Natural killer cell (primary cell): Measurements from ENCODE around the gene ADPRM. TPM values are rescaled to one million over a fixed set of nuclear protein-coding genes. Genes with fewer than 3 reads are reported as not detected.

ENCODE experiments used
- ATAC-seq, 3 donors: fragments of 150-1000 bp in 2 of 3; fragments of 200-7000 bp in 1 of 3; cut with Tn5 transposase; 1 replicate in 1 of 3; 2 replicates in 2 of 3; pipeline ENCODE4 v1.10.0; 2021; ENCODE audit warnings: mild to moderate bottlenecking in 2 of 3, moderate library complexity in 2 of 3
- DNase-seq, 2 donors: peaks; one replicate each; pipeline versions ENCODE4 v3.0.0 to v3.0.0-alpha.2; 2013 to 2021; ENCODE audit warnings: mixed read lengths in 1 of 2
- H3K27ac ChIP-seq: one replicate; pipeline ENCODE4 v1.5.1; 2013; ENCODE audit warnings: mild to moderate bottlenecking, low read length
- H3K27me3 ChIP-seq: one replicate; pipeline ENCODE4 v1.6.1; 2013; ENCODE audit warnings: low read length; ENCODE audit not compliant: control insufficient read depth, insufficient read depth
- H3K36me3 ChIP-seq: one replicate; pipeline ENCODE4 v1.6.1; 2013; ENCODE audit warnings: low read length; ENCODE audit not compliant: control insufficient read depth, insufficient read depth
- H3K4me1 ChIP-seq: one replicate; pipeline ENCODE4 v1.6.1; 2013; ENCODE audit warnings: low read length; ENCODE audit not compliant: control insufficient read depth, insufficient read depth
- H3K4me3 ChIP-seq: one replicate; pipeline ENCODE4 v1.5.1; 2013; ENCODE audit warnings: low read length
- H3K9me3 ChIP-seq: one replicate; pipeline ENCODE4 v1.6.1; 2013; ENCODE audit warnings: low read length; ENCODE audit not compliant: control insufficient read depth, insufficient read depth
- H3K27ac Mint-ChIP-seq, 2 donors: one replicate each; pipeline ENCODE4 v1.8.0; 2022; ENCODE audit warnings: mild to moderate bottlenecking in 2 of 2, mixed read lengths in 2 of 2, moderate library complexity in 1 of 2
- H3K27me3 Mint-ChIP-seq, 2 donors: one replicate each; pipeline ENCODE4 v1.8.0; 2022; ENCODE audit warnings: low read depth in 2 of 2, mixed read lengths in 2 of 2
- H3K36me3 Mint-ChIP-seq: one replicate; pipeline ENCODE4 v1.8.0; 2022; ENCODE audit warnings: mixed read lengths
- H3K4me1 Mint-ChIP-seq, 2 donors: one replicate each; pipeline ENCODE4 v1.8.0; 2022; ENCODE audit warnings: mixed read lengths in 2 of 2
- H3K4me3 Mint-ChIP-seq: one replicate; pipeline ENCODE4 v1.8.0; 2022; ENCODE audit warnings: mild to moderate bottlenecking, moderate library complexity, mixed read lengths
- H3K9me3 Mint-ChIP-seq, 2 donors: one replicate each; pipeline ENCODE4 v1.8.0; 2022; ENCODE audit warnings: mixed read lengths in 2 of 2
- whole genome bisulfite sequencing: methylation state at CpG from one replicate; pipeline ENCODE4 v1.1.7; 2013; ENCODE audit warnings: missing lambda C conversion rate; ENCODE audit not compliant: insufficient coverage; 5-methylcytosine and 5-hydroxymethylcytosine counted together
- intact Hi-C: fragments of 100-400 bp; cut with micrococcal nuclease; formaldehyde crosslinking; loops from one replicate; pipeline ENCODE4 v1.14.2; 2022
- total RNA-seq, 4 donors: library from RNA; stranded (reverse); fragments of 120-200 nt in 1 of 4; gene quantifications; one replicate each; pipeline versions ENCODE4 v1.2.3 to v1.2.4, GENCODE V29; 2013 to 2022
- TF ChIP-seq, protein P1 (sequence below): fragments of 200-600 bp; IDR thresholded peaks from one replicate; pipeline ENCODE4 v1.8.0; 2022; ENCODE audit warnings: antibody characterized with exemption

Gene ADPRM
- total RNA-seq, 3 donors from 2014 or later (not counting 1 experiment from before 2014, with no cell fraction given), result 9.5 to 10.7 (median 9.5) TPM

DNA sequence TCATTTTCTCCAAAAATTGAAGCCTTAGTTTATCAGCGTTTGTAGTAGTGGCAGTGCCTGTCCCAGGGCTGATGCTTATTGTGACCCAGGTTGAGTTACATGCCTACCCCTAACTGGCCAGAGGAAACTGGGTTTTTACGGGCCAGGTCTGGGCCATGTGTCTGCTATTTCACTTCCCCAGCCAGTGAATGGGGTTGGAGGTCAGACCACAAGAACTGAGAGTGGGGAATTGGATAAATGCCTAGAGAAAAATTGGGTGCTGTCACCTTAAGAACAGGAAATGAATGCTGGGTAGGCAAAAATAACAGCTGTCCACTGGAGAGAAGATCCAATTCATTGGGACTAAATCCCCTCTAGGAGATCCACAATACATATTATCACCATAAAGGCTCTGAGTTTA, 5.2 kb downstream of the ADPRM start:
- H3K4me1 Mint-ChIP-seq, result peaks cover 36 to 37% of the 10 kb centered on the region in 2 donors

DNA sequence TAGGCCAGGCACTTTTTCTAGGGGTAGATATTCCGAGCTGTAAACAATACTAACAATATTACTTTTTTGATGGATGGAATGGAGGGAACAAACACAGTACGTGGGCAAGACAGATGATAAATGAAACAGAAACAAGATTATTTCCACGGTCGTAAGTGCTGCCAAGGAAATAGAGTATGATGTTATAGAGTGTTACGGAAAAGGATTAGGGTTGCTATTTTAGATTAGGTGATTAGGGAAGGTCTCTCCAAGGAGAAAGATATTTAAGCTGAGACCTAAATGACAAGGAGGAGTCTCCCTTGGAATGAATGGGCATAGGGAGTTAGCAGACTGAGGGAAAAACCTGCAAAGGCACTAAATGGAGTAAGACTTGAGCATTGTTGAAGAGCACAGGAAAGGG, 8.3 kb downstream of the ADPRM start:
- Mint-ChIP-seq H3K27me3 (no peaks in the 10 kb centered on the region), H3K4me3 (no peak overlapping the region), H3K4me1 (peaks cover 17 to 21% of the 10 kb centered on the region in 2 donors), H3K36me3 (peaks cover 6% of the 10 kb centered on the region), H3K27ac (no peak overlapping the region), H3K9me3 (no peaks in the 10 kb centered on the region)
- WGBS, result 100% methylated on average over 4 of the region's 5 CpGs
- Histone ChIP-seq H3K4me3 (no peak overlapping the region), H3K4me1 (no peaks in the 10 kb centered on the region), H3K27me3 (no peaks in the 10 kb centered on the region), H3K36me3 (peaks cover 43% of the 10 kb centered on the region), H3K27ac (no peak overlapping the region), H3K9me3 (no peaks in the 10 kb centered on the region)
- DNase-seq, result no peak
- intact Hi-C loops, result no loop called here
- ATAC-seq, result no peak
- TF ChIP-seq, protein P1, sequence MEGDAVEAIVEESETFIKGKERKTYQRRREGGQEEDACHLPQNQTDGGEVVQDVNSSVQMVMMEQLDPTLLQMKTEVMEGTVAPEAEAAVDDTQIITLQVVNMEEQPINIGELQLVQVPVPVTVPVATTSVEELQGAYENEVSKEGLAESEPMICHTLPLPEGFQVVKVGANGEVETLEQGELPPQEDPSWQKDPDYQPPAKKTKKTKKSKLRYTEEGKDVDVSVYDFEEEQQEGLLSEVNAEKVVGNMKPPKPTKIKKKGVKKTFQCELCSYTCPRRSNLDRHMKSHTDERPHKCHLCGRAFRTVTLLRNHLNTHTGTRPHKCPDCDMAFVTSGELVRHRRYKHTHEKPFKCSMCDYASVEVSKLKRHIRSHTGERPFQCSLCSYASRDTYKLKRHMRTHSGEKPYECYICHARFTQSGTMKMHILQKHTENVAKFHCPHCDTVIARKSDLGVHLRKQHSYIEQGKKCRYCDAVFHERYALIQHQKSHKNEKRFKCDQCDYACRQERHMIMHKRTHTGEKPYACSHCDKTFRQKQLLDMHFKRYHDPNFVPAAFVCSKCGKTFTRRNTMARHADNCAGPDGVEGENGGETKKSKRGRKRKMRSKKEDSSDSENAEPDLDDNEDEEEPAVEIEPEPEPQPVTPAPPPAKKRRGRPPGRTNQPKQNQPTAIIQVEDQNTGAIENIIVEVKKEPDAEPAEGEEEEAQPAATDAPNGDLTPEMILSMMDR, result no peak

More for the DNA sequence above, 5.2 kb downstream of the ADPRM start:
- Mint-ChIP-seq H3K4me3 (no peak overlapping the region), H3K27ac (no peak overlapping the region), H3K27me3 (no peaks in the 10 kb centered on the region), H3K9me3 (no peaks in the 10 kb centered on the region), H3K36me3 (peaks cover 5% of the 10 kb centered on the region)
- Histone ChIP-seq H3K9me3 (no peaks in the 10 kb centered on the region), H3K36me3 (peaks cover 30% of the 10 kb centered on the region), H3K27me3 (no peaks in the 10 kb centered on the region), H3K4me1 (peaks cover 13% of the 10 kb centered on the region), H3K27ac (no peak overlapping the region), H3K4me3 (no peak overlapping the region)
- TF ChIP-seq, protein P1, result no peak
- 36% methylated on average over 2 of the region's 2 CpGs for WGBS
- DNase-seq (no peak), ATAC-seq (no peak)
- intact Hi-C loops, result no loop called here

DNA sequence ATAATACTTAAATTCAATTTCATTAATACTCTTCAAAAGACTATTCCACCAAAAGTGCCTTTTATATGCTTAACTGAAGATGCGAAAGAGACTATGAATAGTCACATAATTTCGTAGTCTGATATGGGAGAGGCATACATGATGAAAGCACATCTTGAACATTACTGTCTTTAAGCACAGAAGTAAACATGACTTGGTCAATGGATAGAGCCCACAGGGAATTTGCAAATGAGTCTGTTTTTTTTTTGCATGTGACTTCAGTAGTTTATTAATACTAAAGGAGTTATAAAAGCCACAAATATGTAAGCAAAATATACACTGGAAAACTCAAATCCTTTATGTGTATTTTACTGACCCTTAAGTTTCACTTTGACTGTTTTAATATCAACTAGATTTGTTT, 15.9 kb downstream of the ADPRM start:
- DNase-seq (no peak), ATAC-seq (no peak)
- Histone ChIP-seq H3K27me3 (no peaks in the 10 kb centered on the region), H3K36me3 (peaks cover 35% of the 10 kb centered on the region), H3K4me3 (no peak overlapping the region), H3K9me3 (no peaks in the 10 kb centered on the region), H3K27ac (no peak overlapping the region), H3K4me1 (no peaks in the 10 kb centered on the region)
- TF ChIP-seq, protein P1, result no peak
- 92% methylated on average over 2 of the region's 2 CpGs for WGBS
- H3K4me1 Mint-ChIP-seq, result peaks cover 0 to 5% of the 10 kb centered on the region in 2 donors
- H3K27me3 Mint-ChIP-seq, result no peaks in the 10 kb centered on the region
- H3K4me3 Mint-ChIP-seq, result no peak overlapping the region
- peaks cover 14% of the 10 kb centered on the region for H3K36me3 Mint-ChIP-seq
- H3K27ac Mint-ChIP-seq, result no peak overlapping the region
- no peaks in the 10 kb centered on the region for H3K9me3 Mint-ChIP-seq
- intact Hi-C loops, result no loop called here

DNA sequence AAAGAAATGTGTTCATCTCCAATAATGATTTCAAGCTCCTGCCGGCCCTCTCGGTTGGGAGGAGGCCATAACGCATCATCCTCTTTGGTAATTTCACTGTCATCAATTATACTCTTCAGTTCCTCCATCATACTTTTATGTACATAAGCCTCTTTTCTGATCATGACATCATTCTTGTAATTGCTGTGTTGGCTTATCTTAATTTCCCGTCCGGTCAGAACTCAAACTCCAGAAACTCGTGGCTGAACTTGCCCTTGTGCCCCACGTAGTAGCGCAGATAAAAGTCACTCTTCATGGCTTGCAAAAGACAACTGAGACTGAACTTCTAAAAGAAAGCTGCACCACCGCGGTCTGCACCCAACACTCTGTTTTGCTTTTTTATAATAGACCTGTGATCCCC, 18.8 kb downstream of the ADPRM start:
- Mint-ChIP-seq H3K4me1 (no peaks in the 10 kb centered on the region), H3K9me3 (no peaks in the 10 kb centered on the region), H3K4me3 (no peak overlapping the region), H3K36me3 (peaks cover 9% of the 10 kb centered on the region), H3K27ac (no peak overlapping the region), H3K27me3 (no peaks in the 10 kb centered on the region)
- 95% methylated on average over 10 of the region's 10 CpGs for WGBS
- Histone ChIP-seq H3K27me3 (no peaks in the 10 kb centered on the region), H3K4me3 (no peak overlapping the region), H3K27ac (no peak overlapping the region), H3K4me1 (no peaks in the 10 kb centered on the region), H3K9me3 (no peaks in the 10 kb centered on the region), H3K36me3 (peaks cover 20% of the 10 kb centered on the region)
- TF ChIP-seq, protein P1, result no peak
- ATAC-seq (no peak), DNase-seq (no peak)
- intact Hi-C loops, result no loop called here
